AG10803 (cell line): ENCODE measurements around the gene SLC26A5.
A peak's percentile ranks its signal among the peaks of the same experiment; 100 is the strongest.
"Not testable (repeated sequence)": the region's sequence is repeated elsewhere in the genome, so short reads cannot be mapped to it uniquely, and the experiment has no call there.

Source experiments
- DNase-seq: peaks from one replicate; pipeline ENCODE4 v3.0.0; 2010; ENCODE audit warnings: low read depth
- H3K4me3 ChIP-seq: 2 replicates; pipeline ENCODE4 v1.5.1; 2011; ENCODE audit warnings: mild to moderate bottlenecking, low read length, control low read depth
- CTCF ChIP-seq: conservative IDR thresholded peaks from 2 replicates; pipeline ENCODE4 v1.5.1; 2011; ENCODE audit warnings: mild to moderate bottlenecking, low read length, control low read depth, inconsistent platforms

The SLC26A5 gene

GRCh38 chr7:103446049-103446520 is at the start of gene SLC26A5:
SLC26A5 (minus strand) TSS chr7:103446207; CDS start chr7:103421514, 24,693 bp downstream.
- peak within 1 kb of the TSS; percentile 38 for H3K4me3 ChIP-seq
- no peak for DNase-seq
- TF ChIP-seq CTCF = no peak

- DNase-seq = no peak
- H3K4me3 ChIP-seq = no peak overlapping the region
- no peak for TF ChIP-seq CTCF
These were observed 41.4 kb upstream of the SLC26A5 start for GRCh38 chr7:103487419-103487818.

- not testable (repeated sequence) for DNase-seq, H3K4me3 ChIP-seq
These were observed 40.9 kb upstream of the SLC26A5 start for GRCh38 chr7:103486873-103487272.

- TF ChIP-seq CTCF = no peak
- H3K4me3 ChIP-seq = no peak overlapping the region
- no peak for DNase-seq
These were observed 34.8 kb upstream of the SLC26A5 start for GRCh38 chr7:103480771-103481170.

- DNase-seq = no peak
- no peak for TF ChIP-seq CTCF
- H3K4me3 ChIP-seq = no peak overlapping the region
These were observed 28.9 kb upstream of the SLC26A5 start for GRCh38 chr7:103474956-103475355.

GRCh38 chr7:103469095-103469948 is 23.3 kb upstream of the SLC26A5 start:
- no peak for DNase-seq
- no peak overlapping the region for H3K4me3 ChIP-seq
- TF ChIP-seq CTCF = no peak

- TF ChIP-seq CTCF = no peak
- no peak overlapping the region for H3K4me3 ChIP-seq
- DNase-seq = no peak
These were observed 20.8 kb upstream of the SLC26A5 start for GRCh38 chr7:103466814-103467213.
